GM12892 (cell line): ENCODE measurements around the gene PHLPP2.

ENCODE experiments used
- POLR2A ChIP-seq: IDR thresholded peaks from 2 replicates; pipeline ENCODE4 v1.6.1; 2011; ENCODE audit warnings: low read depth, low read length, control low read depth
- POLR2AphosphoS5 ChIP-seq: IDR thresholded peaks from 2 replicates; pipeline ENCODE4 v1.6.1; 2011; ENCODE audit warnings: low read depth, low read length, control low read depth

- TF ChIP-seq POLR2A (no peak), POLR2AphosphoS5 (no peak)
Observed at GRCh38 chr16:71631776-71632175, 92.7 kb downstream of the PHLPP2 start.
